ENCODE measurements around the gene FBXO46.

DNA sequence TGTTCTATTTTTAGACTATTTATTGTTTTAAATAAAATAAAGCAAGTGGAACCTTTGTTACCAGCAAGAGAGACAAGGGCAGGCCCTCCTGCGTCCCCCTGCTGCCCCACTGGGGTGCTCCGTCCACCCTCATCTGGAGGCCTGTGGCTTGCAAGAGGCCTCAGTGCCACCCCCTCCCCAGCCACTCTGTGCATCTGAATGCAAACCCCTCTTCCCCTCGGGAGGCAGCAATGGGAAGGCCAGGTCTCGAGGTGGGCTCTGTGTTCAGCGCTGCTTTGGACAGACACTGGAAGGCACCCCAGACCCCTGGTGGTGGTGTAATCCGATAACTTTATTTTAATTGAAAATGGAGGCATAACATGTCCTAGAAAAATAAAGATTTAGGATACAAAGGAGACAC lies 33.8 kb upstream of the FBXO46 start:
- TF ChIP-seq CTCF (conservative IDR thresholded peaks at IDR 0.05) (no peak), ZFX (IDR thresholded peaks at IDR 0.05) (no peak)
